DMS53 treated with DMSO at 0.1 percent for 48 hours (cell line): ENCODE results near the gene LRRIQ1.
"Not testable (repeated sequence)": the region's sequence is repeated elsewhere in the genome, so short reads cannot be mapped to it uniquely, and the experiment has no call there.

ENCODE experiments used
- DNase-seq: peaks from one replicate; lab custom pipeline; 2025; ENCODE audit not compliant: unreplicated experiment; lab: John Stamatoyannopoulos, UW

The LRRIQ1 gene

GRCh38 chr12:85183855-85184254 is 147.7 kb downstream of the LRRIQ1 start:
- no peak for DNase-seq

GRCh38 chr12:85186236-85186635 is 150.1 kb downstream of the LRRIQ1 start:
- DNase-seq = no peak

GRCh38 chr12:85188619-85189018 is 152.5 kb downstream of the LRRIQ1 start:
- DNase-seq = no peak

GRCh38 chr12:85190728-85191127 is 154.6 kb downstream of the LRRIQ1 start:
- DNase-seq = no peak

- not testable (repeated sequence) for DNase-seq
These were observed 167.7 kb downstream of the LRRIQ1 start for GRCh38 chr12:85203809-85204208.

GRCh38 chr12:85206543-85206942 is 170.4 kb downstream of the LRRIQ1 start:
- no peak for DNase-seq

- DNase-seq = not testable (repeated sequence)
These were observed 188.2 kb downstream of the LRRIQ1 start for GRCh38 chr12:85224339-85224738.

GRCh38 chr12:85225501-85225900 is 189.3 kb downstream of the LRRIQ1 start:
- DNase-seq = no peak

GRCh38 chr12:85237327-85237726 is 201.2 kb downstream of the LRRIQ1 start:
- no peak for DNase-seq

- no peak for DNase-seq
These were observed 208.4 kb downstream of the LRRIQ1 start for GRCh38 chr12:85244561-85244960.

GRCh38 chr12:85253853-85254252 is 217.7 kb downstream of the LRRIQ1 start:
- no peak for DNase-seq

GRCh38 chr12:85257671-85258070 is 221.5 kb downstream of the LRRIQ1 start:
- no peak for DNase-seq

- DNase-seq = no peak
These were observed 224.3 kb downstream of the LRRIQ1 start for GRCh38 chr12:85260447-85260846.

- no peak for DNase-seq
These were observed 224.7 kb downstream of the LRRIQ1 start for GRCh38 chr12:85260896-85261295.

- DNase-seq = no peak
These were observed 230.2 kb downstream of the LRRIQ1 start for GRCh38 chr12:85266356-85266755.

- DNase-seq = no peak
These were observed 237.5 kb downstream of the LRRIQ1 start for GRCh38 chr12:85273381-85274314.

GRCh38 chr12:85274315-85274651 is 238.1 kb downstream of the LRRIQ1 start:
- DNase-seq = no peak

- no peak for DNase-seq
These were observed 239.2 kb downstream of the LRRIQ1 start for GRCh38 chr12:85275374-85275773.

- DNase-seq = no peak
These were observed 241.0 kb downstream of the LRRIQ1 start for GRCh38 chr12:85277191-85277590.

GRCh38 chr12:85277900-85278597 is 241.9 kb downstream of the LRRIQ1 start:
- no peak for DNase-seq

- no peak for DNase-seq
These were observed 242.7 kb downstream of the LRRIQ1 start for GRCh38 chr12:85278598-85279448.
